Measurements from ENCODE around the gene TSNAXIP1. TPM values are rescaled to one million over a fixed set of nuclear protein-coding genes. Genes with fewer than 3 reads are reported as not detected.

The TSNAXIP1 gene
- total and polyA plus RNA-seq, 9 of the 15 experiments (the other 6 are each of a cell fraction or from before 2014, with no cell fraction given): 0.03 to 0.24 (median 0.11) TPM; not detected in 4

DNA sequence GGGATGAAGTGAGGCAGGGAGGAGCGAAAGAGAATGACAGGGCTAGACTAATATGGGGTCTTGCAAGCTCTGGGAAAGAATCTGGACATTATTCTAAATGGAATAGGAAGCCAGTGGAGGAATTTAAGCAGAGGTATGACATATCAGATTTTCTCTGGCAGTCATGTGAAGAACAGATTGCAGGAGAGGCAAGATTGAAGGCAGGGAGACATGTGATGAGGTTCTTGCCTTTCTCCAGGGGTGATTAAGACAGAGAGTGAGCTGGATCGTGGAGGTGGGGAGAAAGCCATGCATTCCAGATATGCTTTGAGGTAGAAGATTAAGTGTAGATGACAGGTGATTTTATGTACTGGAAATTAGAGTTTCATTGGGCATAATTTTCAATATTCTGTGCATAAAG lies 31.1 kb downstream of the TSNAXIP1 start:
- ChIA-PET CTCF (ENCODE audit: low intra/inter-chr PET ratio) (no interaction called here), POLR2A (interaction anchor here (0.7 kb wide), 1 partner anchor 21 kb away, joined by 3 read pairs; no protein-coding TSS in a partner anchor)
- Histone ChIP-seq H3K36me3 (ENCODE audit: control insufficient read depth, insufficient read depth, low read length) (no peaks in the 10 kb centered on the region), H3K9me3 (replicated peaks; ENCODE audit: control insufficient read depth, insufficient read depth, low read depth, low read length) (no peaks in the 10 kb centered on the region), H3K4me1 (replicated peaks in 1 of 2; ENCODE audit: control insufficient read depth in 2 of 2, insufficient read depth in 2 of 2, low read length in 2 of 2) (peaks cover 13 to 32% of the 10 kb centered on the region in 2 experiments; a peak in 4 of 5 replicates), H3K27me3 (ENCODE audit: control insufficient read depth in 2 of 2, insufficient read depth in 2 of 2, low read length in 2 of 2) (no peaks in the 10 kb centered on the region), H3K4me2 (ENCODE audit: insufficient read depth, low read length) (no peak overlapping the region), H2AFZ (ENCODE audit: low read depth, low read length) (no peak overlapping the region), H4K20me1 (replicated peaks; ENCODE audit: control insufficient read depth, insufficient read depth, low read length) (no peaks in the 10 kb centered on the region), H3K9me1 (ENCODE audit: control insufficient read depth, insufficient read depth, low read length) (no peaks in the 10 kb centered on the region), H3K27ac (ENCODE audit: extremely low read depth, low read depth, low read length) (no peak overlapping the region), H3K9ac (ENCODE audit: insufficient read depth in 1 of 2, low read depth in 2 of 2, low read length in 2 of 2) (no peak overlapping the region), H3K79me2 (ENCODE audit: control insufficient read depth, insufficient read depth, low read length) (peaks cover 15% of the 10 kb centered on the region), H3K4me3 (no peak overlapping the region)
- no peak for TF ChIP-seq TGIF2 (CRISPR knock-in tag; IDR thresholded peaks at IDR 0.05)
- TF ChIP-seq, protein P1, sequence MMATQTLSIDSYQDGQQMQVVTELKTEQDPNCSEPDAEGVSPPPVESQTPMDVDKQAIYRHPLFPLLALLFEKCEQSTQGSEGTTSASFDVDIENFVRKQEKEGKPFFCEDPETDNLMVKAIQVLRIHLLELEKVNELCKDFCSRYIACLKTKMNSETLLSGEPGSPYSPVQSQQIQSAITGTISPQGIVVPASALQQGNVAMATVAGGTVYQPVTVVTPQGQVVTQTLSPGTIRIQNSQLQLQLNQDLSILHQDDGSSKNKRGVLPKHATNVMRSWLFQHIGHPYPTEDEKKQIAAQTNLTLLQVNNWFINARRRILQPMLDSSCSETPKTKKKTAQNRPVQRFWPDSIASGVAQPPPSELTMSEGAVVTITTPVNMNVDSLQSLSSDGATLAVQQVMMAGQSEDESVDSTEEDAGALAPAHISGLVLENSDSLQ (IDR thresholded peaks at IDR 0.05): 0 out of 2 replicates have a peak, but pooled peaks have one; percentile 12
- peak; percentile 75 to 80 for TF ChIP-seq KDM1A (IDR thresholded peaks at IDR 0.05)
- peak; percentile 18; the same call in 1 of the 2 replicates for TF ChIP-seq BHLHE40 (IDR thresholded peaks at IDR 0.05; ENCODE audit: low read length)
- TF ChIP-seq RCOR1 (IDR thresholded peaks at IDR 0.05; ENCODE audit: borderline replicate concordance in 1 of 2, low read depth in 2 of 2, low read length in 2 of 2): peak in 1 of 2 experiments; percentile 79; a peak in 1 of 4 replicates
- TF ChIP-seq HDAC1 (IDR thresholded peaks at IDR 0.05): peak in 1 of 2 experiments; percentile 60; a peak in 2 of 4 replicates
- intact Hi-C loops (cut with micrococcal nuclease) (no loop called here), in situ Hi-C loops (cut with MboI) (no loop called here)
- FAIRE-seq (no peak), ATAC-seq (no peak), DNase-seq (ENCODE audit: extremely low read depth in 1 of 4, low spot score in 3 of 4) (no peak)
- no TSS peak for BruUV-seq (replicated peaks)
- 50% methylated on average over 2 of the region's 2 CpGs for WGBS (ENCODE audit: insufficient coverage, low coverage, missing lambda C conversion rate)

Measured in K562 (cell line).